Smooth muscle cell (in vitro differentiated cells): ENCODE measurements around the gene TEX22. TPM values are rescaled to one million over a fixed set of nuclear protein-coding genes. Genes with fewer than 3 reads are reported as not detected.

ENCODE experiments used
- DNase-seq: peaks from one replicate; lab custom pipeline; 2025; ENCODE audit not compliant: unreplicated experiment; lab: John Stamatoyannopoulos, UW
- H2AFZ ChIP-seq: fragments of 200-600 bp; sonication (generic); 2 replicates; pipeline ENCODE4 v1.6.0; 2016; ENCODE audit warnings: antibody characterized with exemption, low read depth, mild to moderate bottlenecking
- H3F3A ChIP-seq: fragments of 200-600 bp; sonication (generic); 2 replicates; pipeline ENCODE4 v1.6.0; 2017; ENCODE audit warnings: antibody characterized with exemption, low read depth
- H3K27ac ChIP-seq: fragments of 200-600 bp; sonication (generic); 2 replicates; pipeline ENCODE4 v1.5.1; 2016; ENCODE audit warnings: low read depth, mild to moderate bottlenecking
- H3K27me3 ChIP-seq: fragments of 200-600 bp; sonication (generic); 2 replicates; pipeline ENCODE4 v1.6.1; 2016; ENCODE audit warnings: low read depth, mild to moderate bottlenecking
- H3K36me3 ChIP-seq: fragments of 200-600 bp; sonication (generic); 2 replicates; pipeline ENCODE4 v1.5.1; 2016; ENCODE audit warnings: low read depth
- H3K4me1 ChIP-seq: fragments of 200-600 bp; sonication (generic); 2 replicates; pipeline ENCODE4 v1.5.1; 2016; ENCODE audit warnings: low read depth
- H3K4me2 ChIP-seq: fragments of 200-600 bp; sonication (generic); 2 replicates; pipeline ENCODE4 v1.6.0; 2016; ENCODE audit warnings: mild to moderate bottlenecking
- H3K4me3 ChIP-seq: fragments of 200-600 bp; sonication (generic); 2 replicates; pipeline ENCODE4 v1.5.1; 2016; ENCODE audit warnings: mild to moderate bottlenecking
- H3K79me2 ChIP-seq: fragments of 200-600 bp; sonication (generic); 2 replicates; pipeline ENCODE4 v1.6.0; 2016; ENCODE audit warnings: low read depth, mild to moderate bottlenecking
- H3K9ac ChIP-seq: fragments of 200-600 bp; sonication (generic); 2 replicates; pipeline ENCODE4 v1.6.0; 2016; ENCODE audit warnings: low read depth
- H3K9me3 ChIP-seq: fragments of 200-600 bp; sonication (generic); replicated peaks from 2 replicates; pipeline ENCODE4 v1.5.1; 2016; ENCODE audit warnings: low read depth
- H4K20me1 ChIP-seq: fragments of 200-600 bp; sonication (generic); 2 replicates; pipeline ENCODE4 v1.6.0; 2016; ENCODE audit warnings: low read depth
- CTCF ChIP-seq: fragments of 200-600 bp; sonication (generic); IDR thresholded peaks from 2 replicates; pipeline ENCODE4 v1.5.1; 2017; ENCODE audit warnings: borderline replicate concordance, mild to moderate bottlenecking, antibody characterized with exemption; ENCODE audit not compliant: insufficient read depth, poor library complexity, severe bottlenecking
- WGBS: methylation state at CpG from one replicate; pipeline ENCODE4 v1.1.7; 2016; ENCODE audit warnings: low lambda C conversion rate; 5-methylcytosine and 5-hydroxymethylcytosine counted together
- polyA plus RNA-seq: library from polyadenylated mRNA; unstranded; fragments of >200 nt; fragmentation: Nextera tagmentation; extraction: Ambion mirVana; gene quantifications from 2 replicates; pipeline ENCODE4 v1.2.1, GENCODE V29; 2016
- total RNA-seq: library from RNA; depleted of rRNA; stranded (reverse); fragments of >200 nt; gene quantifications from 2 replicates; pipeline ENCODE4 v1.2.3, GENCODE V29; 2014

Gene TEX22
- total and polyA plus RNA-seq, 2 experiments from 2014 or later, result 0.09 to 0.93 TPM

GRCh38 chr14:105386581-105387529 lies 11.5 kb upstream of the TEX22 start:
- no peak for TF ChIP-seq CTCF
- Histone ChIP-seq H2AFZ (no peak overlapping the region), H3K9me3 (no peaks in the 10 kb centered on the region), H4K20me1 (no peaks in the 10 kb centered on the region), H3K27me3 (no peaks in the 10 kb centered on the region), H3K36me3 (no peaks in the 10 kb centered on the region), H3K79me2 (no peaks in the 10 kb centered on the region), H3K9ac (no peak overlapping the region), H3F3A (no peaks in the 10 kb centered on the region), H3K27ac (no peak overlapping the region), H3K4me2 (no peak overlapping the region), H3K4me3 (no peak overlapping the region), H3K4me1 (no peaks in the 10 kb centered on the region)
- WGBS, result 97% methylated on average over 29 of the region's 33 CpGs
- DNase-seq, result no peak

- WGBS, result 95% methylated on average over 10 of the region's 10 CpGs
- DNase-seq, result no peak
- Histone ChIP-seq H3K4me3 (no peak overlapping the region), H3K27ac (no peak overlapping the region), H3K4me1 (no peaks in the 10 kb centered on the region), H3K9ac (no peak overlapping the region), H3K79me2 (no peaks in the 10 kb centered on the region), H3K9me3 (no peaks in the 10 kb centered on the region), H3K4me2 (no peak overlapping the region), H3K36me3 (no peaks in the 10 kb centered on the region), H3K27me3 (no peaks in the 10 kb centered on the region), H3F3A (no peaks in the 10 kb centered on the region), H2AFZ (no peak overlapping the region), H4K20me1 (no peaks in the 10 kb centered on the region)
- no peak for TF ChIP-seq CTCF
Observed at GRCh38 chr14:105387530-105387922, 10.8 kb upstream of the TEX22 start.

DNA sequence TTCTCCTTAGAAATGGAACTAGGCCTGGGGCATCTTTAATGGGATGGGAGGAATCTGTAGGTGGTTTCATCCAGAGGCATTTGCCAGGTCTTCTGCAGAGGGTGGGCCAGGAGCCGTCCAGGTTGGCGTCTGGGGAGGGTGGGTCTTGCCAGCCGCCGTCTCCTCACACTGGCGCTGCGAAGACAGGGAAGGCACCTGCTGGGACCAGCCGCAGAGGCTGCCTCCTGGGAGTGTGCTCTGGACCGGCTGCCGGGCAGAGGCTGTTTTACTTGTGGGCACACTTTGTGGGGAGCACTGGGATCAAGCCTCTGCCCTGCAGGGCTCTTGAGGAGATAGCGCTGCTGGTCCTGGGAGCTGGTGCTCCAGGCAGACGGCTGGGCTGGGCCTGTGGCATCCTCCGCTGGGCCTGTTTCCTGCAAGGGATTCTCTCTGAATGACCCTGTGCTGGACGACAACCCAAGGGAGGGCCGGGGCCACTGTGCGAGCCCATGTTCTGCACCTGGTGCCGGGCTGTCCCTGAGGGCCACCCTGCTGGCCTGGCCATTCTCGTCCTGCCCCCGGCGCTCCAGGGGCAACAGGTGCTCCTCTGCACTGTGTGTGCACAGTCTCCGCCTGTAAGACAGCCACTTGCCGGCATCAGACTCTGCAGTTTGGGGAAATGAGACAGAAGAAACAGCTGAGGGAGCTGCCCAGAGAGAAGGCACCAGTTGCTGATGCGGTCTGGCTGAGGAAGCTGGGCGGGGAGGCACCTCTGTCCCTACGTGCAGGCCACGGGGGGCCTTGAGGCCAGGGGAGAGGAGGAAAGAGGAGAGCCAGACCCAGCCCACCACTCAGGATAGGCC lies 10.0 kb upstream of the TEX22 start:
- H3K9ac ChIP-seq, result no peak overlapping the region
- DNase-seq, result no peak
- H3K27ac ChIP-seq, result no peak overlapping the region
- H2AFZ ChIP-seq, result no peak overlapping the region
- H3K36me3 ChIP-seq, result no peaks in the 10 kb centered on the region
- H3K27me3 ChIP-seq, result no peaks in the 10 kb centered on the region
- 93% methylated on average over 25 of the region's 25 CpGs for WGBS
- no peaks in the 10 kb centered on the region for H3K79me2 ChIP-seq
- H4K20me1 ChIP-seq, result no peaks in the 10 kb centered on the region
- no peaks in the 10 kb centered on the region for H3F3A ChIP-seq
- no peak for TF ChIP-seq CTCF
- no peak overlapping the region for H3K4me3 ChIP-seq
- no peak overlapping the region for H3K4me2 ChIP-seq
- no peaks in the 10 kb centered on the region for H3K4me1 ChIP-seq
- H3K9me3 ChIP-seq, result no peaks in the 10 kb centered on the region
